Spleen (tissue), 7 donors: Measurements from ENCODE around the gene ERC2.

Source experiments
- CTCF ChIP-seq, 11 experiments: fragments of 200-600 bp in 7 of 11; fragments of 450-650 bp in 4 of 11; sonication (generic) in 4 of 11; IDR thresholded peaks in 8 of 11; conservative IDR thresholded peaks in 3 of 11; 1 replicate in 7 of 11; 2 replicates in 4 of 11; pipeline versions ENCODE4 v1.4.0 to v1.8.0; 2016 to 2021; ENCODE audit warnings: antibody characterized with exemption in 11 of 11, inconsistent platforms in 4 of 11, mild to moderate bottlenecking in 1 of 11
- POLR2AphosphoS5 ChIP-seq, 3 donors: sonication (generic); formaldehyde crosslinking; IDR thresholded peaks; one replicate each; pipeline ENCODE4 v1.5.1; 2017; ENCODE audit warnings: antibody characterized with exemption in 3 of 3
- donor health status: DM: no; HTN: no; CAD: no; lungs with moderate emphysema.
- donor health status: DM: no; HTN: no; CAD: no.
- donor health status: DM: no; HTN: no; CAD: no.

GRCh38 chr3:55484191-55484689 is 984.0 kb downstream of the ERC2 start:
- no peak for TF ChIP-seq CTCF (IDR thresholded peaks at IDR 0.05 in 8 of 11, conservative IDR thresholded peaks at IDR 0.05 in 3 of 11)
- TF ChIP-seq POLR2AphosphoS5 (IDR thresholded peaks at IDR 0.05) = no peak
